T-helper 2 cell (primary cell): ENCODE measurements around the gene MTHFD1L.
"Not testable (repeated sequence)": the region's sequence is repeated elsewhere in the genome, so short reads cannot be mapped to it uniquely, and the experiment has no call there.

Experiments used
- DNase-seq, 5 experiments: peaks; one replicate each; pipeline versions ENCODE4 v3.0.0 to v3.0.0-alpha.2; 2012 to 2022

Gene MTHFD1L

GRCh38 chr6:151069641-151070040 is 204.1 kb downstream of the MTHFD1L start:
- DNase-seq: no peak

GRCh38 chr6:151070631-151071051 is 205.1 kb downstream of the MTHFD1L start:
- DNase-seq: no peak

- DNase-seq: no peak
These were observed 205.8 kb downstream of the MTHFD1L start for GRCh38 chr6:151071295-151071694.

GRCh38 chr6:151073146-151073545 is 207.6 kb downstream of the MTHFD1L start:
- DNase-seq: no peak

- no peak for DNase-seq
These were observed 208.2 kb downstream of the MTHFD1L start for GRCh38 chr6:151073701-151074100.

- DNase-seq: no peak
These were observed 209.5 kb downstream of the MTHFD1L start for GRCh38 chr6:151075005-151075404.

- DNase-seq: no peak
These were observed 210.0 kb downstream of the MTHFD1L start for GRCh38 chr6:151075527-151075926.

- DNase-seq: no peak
These were observed 210.5 kb downstream of the MTHFD1L start for GRCh38 chr6:151075930-151076555.

- DNase-seq: no peak
These were observed 213.2 kb downstream of the MTHFD1L start for GRCh38 chr6:151078655-151079054.

- peak in 1 of 5 experiments; percentile 31 for DNase-seq
These were observed 216.2 kb downstream of the MTHFD1L start for GRCh38 chr6:151081656-151082055.

- DNase-seq: peak in 1 of 5 experiments; percentile 77
These were observed 216.6 kb downstream of the MTHFD1L start for GRCh38 chr6:151082079-151082478.

GRCh38 chr6:151084275-151084674 is 218.8 kb downstream of the MTHFD1L start:
- no peak for DNase-seq

- not testable (repeated sequence) for DNase-seq
These were observed 221.6 kb downstream of the MTHFD1L start for GRCh38 chr6:151087055-151087454.

GRCh38 chr6:151087861-151088598 is 222.5 kb downstream of the MTHFD1L start:
- no peak for DNase-seq

- no peak for DNase-seq
These were observed 223.1 kb downstream of the MTHFD1L start for GRCh38 chr6:151088599-151088935.

GRCh38 chr6:151088963-151089362 is 223.5 kb downstream of the MTHFD1L start:
- no peak for DNase-seq

- no peak for DNase-seq
These were observed 224.5 kb downstream of the MTHFD1L start for GRCh38 chr6:151089978-151090377.

GRCh38 chr6:151091571-151091970 is 226.1 kb downstream of the MTHFD1L start:
- DNase-seq: peak in 1 of 5 experiments; percentile 19

GRCh38 chr6:151092591-151092990 is 227.1 kb downstream of the MTHFD1L start:
- DNase-seq: no peak

- DNase-seq: no peak
These were observed 228.2 kb downstream of the MTHFD1L start for GRCh38 chr6:151093706-151094105.

- no peak for DNase-seq
These were observed 230.2 kb downstream of the MTHFD1L start for GRCh38 chr6:151095538-151096254.

GRCh38 chr6:151096255-151096612 is 230.7 kb downstream of the MTHFD1L start:
- no peak for DNase-seq

- DNase-seq: no peak
These were observed 231.4 kb downstream of the MTHFD1L start for GRCh38 chr6:151096691-151097606.
